Thyroid gland (tissue), 4 donors: ENCODE results near the gene TNFAIP8L3.

Experiments used
- CTCF ChIP-seq, 6 experiments: fragments of 200-600 bp in 3 of 6; fragments of 450-650 bp in 3 of 6; sonication (generic) in 3 of 6; IDR thresholded peaks; one replicate each; pipeline ENCODE4 v1.5.1; 2016 to 2019; ENCODE audit warnings: antibody characterized with exemption in 6 of 6, mild to moderate bottlenecking in 2 of 6, inconsistent platforms in 1 of 6, moderate library complexity in 1 of 6
- POLR2A ChIP-seq, 2 donors: fragments of 450-650 bp; IDR thresholded peaks; one replicate each; pipeline ENCODE4 v1.6.1; 2017; ENCODE audit warnings: antibody characterized with exemption in 2 of 2, mild to moderate bottlenecking in 2 of 2, moderate library complexity in 1 of 2

- no peak for TF ChIP-seq CTCF (IDR thresholded peaks at IDR 0.05)
- TF ChIP-seq POLR2A (IDR thresholded peaks at IDR 0.05), result no peak
Observed at GRCh38 chr15:51139091-51139490, 44.4 kb upstream of the TNFAIP8L3 start.
